SK-N-SH treated with all-trans-retinoic acid at 6 μM for 48 hours (cell line): ENCODE measurements around the gene CYP27C1.

ENCODE experiments used
- CREB5 ChIP-seq: fragments of 250-450 bp; sonication (Bioruptor Pico); IDR thresholded peaks from 2 replicates; pipeline ENCODE4 v1.5.1; 2020; ENCODE audit warnings: low read depth, mild to moderate bottlenecking, moderate library complexity
- CSDC2 ChIP-seq: fragments of 250-450 bp; sonication (Bioruptor Pico); IDR thresholded peaks from 2 replicates; pipeline ENCODE4 v1.5.0; 2020; ENCODE audit warnings: mild to moderate bottlenecking, moderate library complexity
- CSRNP3 ChIP-seq: fragments of 250-450 bp; sonication (Bioruptor Pico); IDR thresholded peaks from 2 replicates; pipeline ENCODE4 v1.5.1; 2021; ENCODE audit warnings: mild to moderate bottlenecking, moderate library complexity
- ESRRG ChIP-seq: fragments of 250-450 bp; sonication (Bioruptor Pico); IDR thresholded peaks from 2 replicates; pipeline ENCODE4 v1.6.1; 2021; ENCODE audit warnings: mild to moderate bottlenecking
- GLIS3 ChIP-seq: fragments of 250-450 bp; sonication (Bioruptor Pico); IDR thresholded peaks from 2 replicates; pipeline ENCODE4 v1.5.0; 2020; ENCODE audit warnings: mild to moderate bottlenecking, moderate library complexity
- PATZ1 ChIP-seq: fragments of 250-450 bp; sonication (Bioruptor Pico); IDR thresholded peaks from 2 replicates; pipeline ENCODE4 v1.8.0; 2020; ENCODE audit warnings: mild to moderate bottlenecking, moderate library complexity, borderline replicate concordance
- POU6F1 ChIP-seq: fragments of 250-450 bp; sonication (Bioruptor Pico); IDR thresholded peaks from 2 replicates; pipeline ENCODE4 v1.8.0; 2021; ENCODE audit warnings: low read depth, mild to moderate bottlenecking, moderate library complexity, borderline replicate concordance
- PPARA ChIP-seq: fragments of 250-450 bp; sonication (Bioruptor Pico); IDR thresholded peaks from 2 replicates; pipeline ENCODE4 v1.5.0; 2020; ENCODE audit warnings: mild to moderate bottlenecking, borderline replicate concordance
- SNAI2 ChIP-seq: fragments of 250-450 bp; sonication (Bioruptor Pico); IDR thresholded peaks from 2 replicates; pipeline ENCODE4 v1.5.0; 2020; ENCODE audit warnings: mild to moderate bottlenecking, moderate library complexity
- TCF4 ChIP-seq: fragments of 250-450 bp; sonication (Bioruptor Pico); IDR thresholded peaks from 2 replicates; pipeline ENCODE4 v1.8.0; 2021; ENCODE audit warnings: mild to moderate bottlenecking, moderate library complexity, borderline replicate concordance
- ZNF70 ChIP-seq: fragments of 450-650 bp; formaldehyde crosslinking; IDR thresholded peaks from 2 replicates; pipeline ENCODE4 v1.5.0; 2020; ENCODE audit warnings: mild to moderate bottlenecking, moderate library complexity
- ZNF8 ChIP-seq: fragments of 450-650 bp; formaldehyde crosslinking; IDR thresholded peaks from 2 replicates; pipeline ENCODE4 v1.5.0; 2020; ENCODE audit warnings: mild to moderate bottlenecking, moderate library complexity

- TF ChIP-seq TCF4 (no peak), CREB5 (CRISPR knock-in tag) (no peak), POU6F1 (CRISPR knock-in tag) (no peak), CSRNP3 (CRISPR knock-in tag) (no peak), SNAI2 (CRISPR knock-in tag) (no peak), PATZ1 (no peak), ZNF8 (CRISPR knock-in tag) (no peak), ESRRG (CRISPR knock-in tag) (no peak), PPARA (CRISPR knock-in tag) (no peak), CSDC2 (CRISPR knock-in tag) (no peak), ZNF70 (CRISPR knock-in tag) (no peak), GLIS3 (CRISPR knock-in tag) (no peak)
Observed at GRCh38 chr2:127179766-127180165, 40.3 kb downstream of the CYP27C1 start.
